ENCODE results near the gene MICU1.
"Not testable (repeated sequence)": the region's sequence is repeated elsewhere in the genome, so short reads cannot be mapped to it uniquely, and the experiment has no call there.

DNA sequence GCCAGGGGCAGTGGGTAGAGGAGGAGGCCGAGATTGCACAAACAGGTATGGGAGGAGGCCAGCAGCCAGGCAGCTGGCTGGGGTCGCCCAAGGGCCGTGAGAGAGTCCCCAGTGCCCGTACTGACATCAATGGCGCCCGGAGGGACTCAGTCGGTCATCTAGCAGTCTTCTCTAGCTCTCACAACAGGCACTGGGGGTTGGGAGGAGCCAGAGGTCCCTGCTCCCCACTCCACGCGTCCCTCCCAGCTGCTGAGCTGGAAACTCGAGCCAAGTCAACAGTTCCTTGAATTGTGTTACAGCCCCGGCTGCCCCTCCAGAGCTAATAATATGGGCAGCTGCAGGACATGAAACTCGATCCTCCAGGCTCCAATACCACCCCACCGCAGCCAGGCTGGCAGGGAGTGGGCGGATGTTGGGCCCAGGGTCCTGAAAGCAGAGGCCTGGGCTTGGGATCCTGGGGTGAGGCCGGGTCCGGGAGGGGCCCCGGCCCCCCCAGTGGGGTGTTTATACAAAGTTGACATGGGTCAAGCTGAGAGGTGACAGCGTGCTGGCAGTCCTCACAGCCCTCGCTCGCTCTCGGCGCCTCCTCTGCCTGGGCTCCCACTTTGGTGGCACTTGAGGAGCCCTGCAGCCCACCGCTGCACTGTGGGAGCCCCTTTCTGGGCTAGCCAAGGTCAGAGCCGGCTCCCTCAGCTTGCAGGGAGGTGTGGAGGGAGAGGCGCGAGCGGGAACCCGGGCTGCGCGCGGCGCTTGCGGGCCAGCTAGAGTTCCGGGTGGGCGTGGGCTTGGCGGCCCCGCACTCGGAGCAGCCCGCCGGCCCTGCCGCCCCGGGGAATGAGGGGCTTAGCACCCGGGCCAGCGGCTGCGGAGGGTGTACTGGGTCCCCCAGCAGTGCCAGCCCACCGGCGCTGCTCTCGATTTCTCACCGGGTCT, 300.4 kb downstream of the MICU1 start:
- TF ChIP-seq, protein P1, sequence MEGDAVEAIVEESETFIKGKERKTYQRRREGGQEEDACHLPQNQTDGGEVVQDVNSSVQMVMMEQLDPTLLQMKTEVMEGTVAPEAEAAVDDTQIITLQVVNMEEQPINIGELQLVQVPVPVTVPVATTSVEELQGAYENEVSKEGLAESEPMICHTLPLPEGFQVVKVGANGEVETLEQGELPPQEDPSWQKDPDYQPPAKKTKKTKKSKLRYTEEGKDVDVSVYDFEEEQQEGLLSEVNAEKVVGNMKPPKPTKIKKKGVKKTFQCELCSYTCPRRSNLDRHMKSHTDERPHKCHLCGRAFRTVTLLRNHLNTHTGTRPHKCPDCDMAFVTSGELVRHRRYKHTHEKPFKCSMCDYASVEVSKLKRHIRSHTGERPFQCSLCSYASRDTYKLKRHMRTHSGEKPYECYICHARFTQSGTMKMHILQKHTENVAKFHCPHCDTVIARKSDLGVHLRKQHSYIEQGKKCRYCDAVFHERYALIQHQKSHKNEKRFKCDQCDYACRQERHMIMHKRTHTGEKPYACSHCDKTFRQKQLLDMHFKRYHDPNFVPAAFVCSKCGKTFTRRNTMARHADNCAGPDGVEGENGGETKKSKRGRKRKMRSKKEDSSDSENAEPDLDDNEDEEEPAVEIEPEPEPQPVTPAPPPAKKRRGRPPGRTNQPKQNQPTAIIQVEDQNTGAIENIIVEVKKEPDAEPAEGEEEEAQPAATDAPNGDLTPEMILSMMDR (optimal IDR thresholded peaks at IDR 0.05 in 1 of 3, IDR thresholded peaks at IDR 0.05 in 1 of 3, conservative IDR thresholded peaks at IDR 0.05 in 1 of 3; ENCODE audit: extremely low read depth in 1 of 3, insufficient read depth in 2 of 3, low read length in 3 of 3), result not testable (repeated sequence)
- TF ChIP-seq EZH2 (IDR thresholded peaks at IDR 0.05; ENCODE audit: low read length), result not testable (repeated sequence)

Data from keratinocyte (primary cell).